Mucosa of rectum (tissue), 2 donors: Measurements from ENCODE around the gene CUL9.

Experiments
- H3K27ac ChIP-seq, 2 donors: one replicate each; pipeline ENCODE4 v1.7.0; 2013; ENCODE audit warnings: inconsistent platforms in 2 of 2, low read depth in 2 of 2, low read length in 2 of 2
- H3K27me3 ChIP-seq, 2 donors: one replicate each; pipeline ENCODE4 v1.7.0; 2013; ENCODE audit warnings: low read length in 2 of 2; ENCODE audit not compliant: control insufficient read depth in 2 of 2, insufficient read depth in 2 of 2
- H3K36me3 ChIP-seq, 2 donors: one replicate each; pipeline ENCODE4 v1.7.0; 2013; ENCODE audit warnings: low read length in 2 of 2; ENCODE audit not compliant: control insufficient read depth in 2 of 2, insufficient read depth in 2 of 2
- H3K4me1 ChIP-seq, 2 donors: one replicate each; pipeline ENCODE4 v1.7.0; 2013; ENCODE audit warnings: low read length in 2 of 2, mild to moderate bottlenecking in 1 of 2; ENCODE audit not compliant: control insufficient read depth in 2 of 2, insufficient read depth in 2 of 2
- H3K4me3 ChIP-seq, 2 donors: one replicate each; pipeline ENCODE4 v1.7.0; 2013; ENCODE audit warnings: low read length in 2 of 2
- H3K9ac ChIP-seq, 2 donors: one replicate each; pipeline ENCODE4 v1.7.0; 2013; ENCODE audit warnings: low read length in 2 of 2, low read depth in 1 of 2, mild to moderate bottlenecking in 1 of 2
- H3K9me3 ChIP-seq, 2 donors: one replicate each; pipeline ENCODE4 v1.7.0; 2013; ENCODE audit warnings: low read length in 2 of 2; ENCODE audit not compliant: control insufficient read depth in 2 of 2
- donor health status: healthy.
- donor health status: Normal muscosa, but diverticular disease.

The CUL9 gene

DNA sequence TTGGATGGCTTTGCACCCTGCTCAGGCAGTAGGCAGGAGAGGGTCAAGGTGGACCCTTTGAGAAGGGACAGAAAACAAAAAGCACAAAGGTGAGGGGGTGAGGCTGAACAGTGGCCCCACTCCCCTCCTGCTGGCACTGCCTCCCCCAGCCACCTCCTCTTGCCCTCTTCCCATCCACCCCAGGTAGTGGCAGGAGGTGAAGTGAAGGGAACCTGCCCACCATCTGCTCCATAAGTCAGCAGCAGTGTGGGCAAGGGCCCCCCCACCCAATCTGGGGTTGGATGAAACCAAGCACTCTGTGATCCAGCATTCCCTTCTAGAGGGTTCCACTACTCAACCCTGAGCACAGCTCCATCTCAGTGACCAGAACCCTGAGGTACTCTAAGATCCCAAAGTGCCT is 89.9 kb downstream of the CUL9 start:
- Histone ChIP-seq H3K9ac (no peak overlapping the region), H3K27me3 (peaks cover 0 to 3% of the 10 kb centered on the region in 2 donors), H3K36me3 (no peaks in the 10 kb centered on the region), H3K27ac (peak overlapping the region in 1 of 2 donors; percentile 9), H3K9me3 (no peaks in the 10 kb centered on the region), H3K4me3 (no peak overlapping the region), H3K4me1 (peaks cover 59 to 69% of the 10 kb centered on the region in 2 donors)

GRCh38 chr6:43273707-43274106 is 91.7 kb downstream of the CUL9 start:
- Histone ChIP-seq H3K4me3 (no peak overlapping the region), H3K27ac (peak overlapping the region in 1 of 2 donors; percentile 96), H3K27me3 (no peaks in the 10 kb centered on the region), H3K9ac (no peak overlapping the region), H3K4me1 (peaks cover 54 to 69% of the 10 kb centered on the region in 2 donors), H3K36me3 (no peaks in the 10 kb centered on the region), H3K9me3 (no peaks in the 10 kb centered on the region)
